Urinary bladder (tissue), 4 donors: ENCODE measurements around the gene NR4A2. TPM values are rescaled to one million over a fixed set of nuclear protein-coding genes. Genes with fewer than 3 reads are reported as not detected.
A peak's percentile ranks its signal among the peaks of the same experiment; 100 is the strongest.

Experiments used
- DNase-seq: peaks from one replicate; pipeline ENCODE4 v3.0.0-alpha.2; 2015; ENCODE audit errors: extremely low spot score
- H3K27ac ChIP-seq: one replicate; pipeline ENCODE4 v1.5.1; 2013; ENCODE audit warnings: low read depth, mild to moderate bottlenecking, moderate library complexity
- H3K36me3 ChIP-seq: one replicate; pipeline ENCODE4 v1.6.1; 2013; ENCODE audit warnings: mild to moderate bottlenecking, moderate library complexity; ENCODE audit not compliant: insufficient read depth
- H3K4me1 ChIP-seq: one replicate; pipeline ENCODE4 v1.6.1; 2013; ENCODE audit warnings: mild to moderate bottlenecking, moderate library complexity; ENCODE audit not compliant: insufficient read depth
- H3K4me3 ChIP-seq: one replicate; pipeline ENCODE4 v1.5.1; 2013; ENCODE audit warnings: low read depth, low read length
- WGBS: extraction: QIAGEN DNeasy Blood & Tissue Kit; methylation state at CpG from one replicate; pipeline ENCODE4 v1.1.7; 2013; 5-methylcytosine and 5-hydroxymethylcytosine counted together
- polyA plus RNA-seq: library from polyadenylated mRNA; stranded (reverse); fragments of 200-250 nt; gene quantifications from one replicate; pipeline ENCODE4 v1.2.3, GENCODE V29; 2013
- total RNA-seq: library from RNA; depleted of rRNA; stranded (reverse); fragments of >200 nt; gene quantifications from one replicate; pipeline ENCODE4 v1.2.3, GENCODE V29; 2014
- donor health status: healthy with polysubstance abuse.
- donor health status: healthy.

NR4A2 gene
- total RNA-seq (2.9 TPM), polyA plus RNA-seq (11.1 TPM)

DNA sequence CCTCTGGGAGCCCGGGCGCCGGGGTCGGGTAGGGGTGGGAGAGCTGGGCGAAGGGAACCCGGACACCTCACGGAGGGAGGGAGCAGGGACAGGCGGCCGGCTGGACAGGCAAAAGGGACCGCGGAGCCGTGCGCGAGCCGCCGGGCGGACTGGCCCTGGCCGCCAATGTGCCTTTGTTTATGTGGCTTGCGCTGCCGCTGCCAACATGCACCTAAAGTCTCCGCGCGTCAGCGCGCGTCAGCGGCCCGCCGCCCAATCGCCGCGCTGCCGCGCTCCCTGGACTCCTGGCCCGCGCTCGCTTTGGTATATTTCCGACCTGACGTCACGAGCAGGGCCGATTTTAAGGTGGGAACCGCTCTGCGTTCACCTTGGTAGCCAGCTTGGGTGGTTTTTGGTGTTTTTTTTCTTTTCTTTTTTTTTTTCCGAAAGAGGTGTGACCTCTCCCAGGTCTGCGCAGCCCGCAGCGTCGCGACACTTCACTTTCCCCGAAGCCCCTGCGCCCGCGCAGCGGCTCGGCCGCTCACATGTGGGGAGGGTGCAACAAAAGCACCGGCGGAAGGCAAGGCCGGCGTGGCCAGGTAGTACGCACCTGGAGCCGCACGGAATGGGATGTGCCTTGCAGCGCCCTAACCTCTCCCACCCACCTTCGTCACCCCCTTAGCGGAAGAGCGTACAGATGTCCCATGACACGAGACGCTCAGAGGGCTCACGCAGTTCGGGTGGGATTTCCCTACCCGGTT is at the start of gene NR4A2:
TSS of gene NR4A2 (minus strand) at position 188 of the 740 bp plus-strand sequence. CDS start 2,535 bp downstream, outside the sequence.
- no peaks in the 10 kb centered on the region for H3K36me3 ChIP-seq

DNA sequence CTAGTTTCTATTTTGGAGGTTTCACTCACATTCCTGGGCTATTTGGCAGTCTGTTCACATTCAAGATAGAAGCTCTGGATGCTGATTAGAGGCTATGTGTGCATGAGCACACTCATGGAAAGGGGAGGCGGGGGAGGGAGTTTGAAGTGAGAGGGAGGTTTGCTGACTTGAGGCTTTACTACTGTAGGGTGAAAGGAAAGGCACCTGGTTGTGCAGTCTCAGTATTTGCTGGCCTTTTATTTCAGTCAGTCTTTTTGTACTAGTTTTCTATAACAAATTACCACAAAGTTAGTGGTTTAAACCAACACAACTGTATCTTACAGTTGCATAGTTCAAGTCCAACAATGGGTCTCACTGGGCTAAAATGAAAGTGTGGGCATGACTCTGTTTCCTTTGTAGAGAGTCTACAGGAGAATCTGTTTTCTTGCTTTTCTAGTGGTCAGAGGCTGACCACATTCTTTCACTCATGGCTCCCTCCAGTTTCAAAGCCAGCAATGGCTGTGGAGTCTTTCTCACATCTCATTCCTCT is 47.7 kb upstream of the NR4A2 start:
- Histone ChIP-seq H3K4me1 (no peaks in the 10 kb centered on the region), H3K27ac (no peak overlapping the region), H3K36me3 (no peaks in the 10 kb centered on the region), H3K4me3 (no peak overlapping the region)
- no peak for DNase-seq
- WGBS = 66% methylated on average over 1 of the region's 1 CpG

More for the DNA sequence above, at the start of gene NR4A2:
- under 1% methylated on average over 72 of the region's 72 CpGs for WGBS
- H3K4me1 ChIP-seq = no peaks in the 10 kb centered on the region
- peak within 1 kb of the TSS; percentile 68 for H3K4me3 ChIP-seq
- H3K27ac ChIP-seq = peak within 1 kb of the TSS; percentile 99
- DNase-seq = no peak

DNA sequence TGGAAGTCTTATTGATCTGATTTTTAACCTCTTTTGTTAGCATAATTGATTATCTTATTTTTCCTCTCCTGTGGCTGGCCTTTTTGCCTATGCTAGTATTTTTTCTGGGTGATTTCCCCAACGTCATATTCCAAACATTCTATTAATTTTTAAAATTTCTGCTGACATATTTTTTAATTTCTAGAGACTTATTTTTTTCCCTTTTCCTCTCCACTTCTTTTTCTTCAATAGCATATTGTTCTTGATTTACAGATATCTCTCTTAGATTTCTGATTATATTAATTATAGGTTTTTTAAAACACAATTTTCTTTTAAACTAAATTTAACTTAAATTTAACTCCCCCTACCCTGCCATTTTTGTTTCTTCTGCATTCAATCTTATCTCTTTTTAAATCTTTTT is 47.2 kb upstream of the NR4A2 start:
- no peaks in the 10 kb centered on the region for H3K36me3 ChIP-seq
- H3K4me1 ChIP-seq = no peaks in the 10 kb centered on the region
- no peak overlapping the region for H3K4me3 ChIP-seq
- no peak overlapping the region for H3K27ac ChIP-seq
- no peak for DNase-seq
- WGBS = 74% methylated on average over 1 of the region's 1 CpG

DNA sequence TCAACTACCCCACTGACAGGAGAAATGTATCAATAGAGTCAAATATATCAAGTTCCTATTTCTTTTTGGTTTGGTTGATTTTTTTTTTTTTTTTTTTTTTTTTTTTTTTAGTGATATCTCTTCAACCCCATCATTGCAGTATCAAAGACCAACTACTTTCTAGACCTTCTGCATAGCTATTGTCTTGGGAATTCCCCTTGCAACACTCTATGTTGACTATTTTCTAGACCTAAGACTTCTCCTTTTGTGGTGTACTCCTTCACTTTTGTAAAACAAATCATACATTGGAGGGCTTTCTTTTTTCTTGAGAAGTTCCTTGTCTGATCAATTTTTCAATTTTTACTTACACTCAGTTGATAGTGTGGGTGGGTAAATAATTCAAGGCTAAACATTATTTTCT is 46.5 kb upstream of the NR4A2 start:
- H3K4me1 ChIP-seq = no peaks in the 10 kb centered on the region
- no peak overlapping the region for H3K27ac ChIP-seq
- no peaks in the 10 kb centered on the region for H3K36me3 ChIP-seq
- H3K4me3 ChIP-seq = no peak overlapping the region
- no peak for DNase-seq

DNA sequence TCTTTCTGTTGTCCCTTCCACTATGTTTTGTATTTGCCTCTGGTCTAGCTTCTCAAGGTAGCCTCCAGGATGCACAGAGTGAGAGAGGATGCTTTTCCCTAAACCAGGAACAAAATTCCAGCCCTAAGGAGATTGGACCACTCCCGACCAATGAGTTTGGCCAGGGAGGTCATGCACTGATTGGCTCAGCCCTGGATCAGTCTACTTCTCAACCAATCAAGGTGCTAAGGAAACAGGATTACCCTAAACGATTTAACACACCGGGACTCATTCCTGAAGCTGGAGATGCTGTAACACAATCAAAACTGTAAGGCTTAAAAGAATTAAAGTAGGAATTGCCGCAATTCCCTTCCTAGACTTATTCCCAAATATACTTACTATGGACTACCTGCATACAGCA is 34.2 kb upstream of the NR4A2 start:
- H3K27ac ChIP-seq = no peak overlapping the region
- H3K4me3 ChIP-seq = no peak overlapping the region
- H3K36me3 ChIP-seq = no peaks in the 10 kb centered on the region
- no peaks in the 10 kb centered on the region for H3K4me1 ChIP-seq
- DNase-seq = no peak
- 85% methylated on average over 4 of the region's 4 CpGs for WGBS

DNA sequence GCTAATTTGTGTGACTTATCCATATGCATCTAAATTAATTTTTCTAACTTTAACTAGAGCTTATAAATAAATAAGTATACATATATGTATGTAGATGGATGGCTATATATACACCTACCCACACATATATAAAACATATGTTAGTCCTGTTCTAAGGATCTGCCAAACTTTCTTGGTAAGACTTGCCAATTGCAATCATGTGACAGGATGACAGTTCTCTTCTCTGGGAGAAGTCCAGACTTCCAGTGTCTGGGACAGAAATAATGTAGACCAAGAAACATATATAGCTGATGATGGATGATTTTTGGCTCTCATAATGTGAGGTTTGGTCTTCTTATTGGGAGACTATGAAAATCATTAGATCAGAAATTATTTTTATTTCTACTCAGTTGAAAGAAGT is 30.6 kb upstream of the NR4A2 start:
- Histone ChIP-seq H3K4me1 (no peaks in the 10 kb centered on the region), H3K4me3 (no peak overlapping the region), H3K27ac (no peak overlapping the region), H3K36me3 (no peaks in the 10 kb centered on the region)
- no peak for DNase-seq

DNA sequence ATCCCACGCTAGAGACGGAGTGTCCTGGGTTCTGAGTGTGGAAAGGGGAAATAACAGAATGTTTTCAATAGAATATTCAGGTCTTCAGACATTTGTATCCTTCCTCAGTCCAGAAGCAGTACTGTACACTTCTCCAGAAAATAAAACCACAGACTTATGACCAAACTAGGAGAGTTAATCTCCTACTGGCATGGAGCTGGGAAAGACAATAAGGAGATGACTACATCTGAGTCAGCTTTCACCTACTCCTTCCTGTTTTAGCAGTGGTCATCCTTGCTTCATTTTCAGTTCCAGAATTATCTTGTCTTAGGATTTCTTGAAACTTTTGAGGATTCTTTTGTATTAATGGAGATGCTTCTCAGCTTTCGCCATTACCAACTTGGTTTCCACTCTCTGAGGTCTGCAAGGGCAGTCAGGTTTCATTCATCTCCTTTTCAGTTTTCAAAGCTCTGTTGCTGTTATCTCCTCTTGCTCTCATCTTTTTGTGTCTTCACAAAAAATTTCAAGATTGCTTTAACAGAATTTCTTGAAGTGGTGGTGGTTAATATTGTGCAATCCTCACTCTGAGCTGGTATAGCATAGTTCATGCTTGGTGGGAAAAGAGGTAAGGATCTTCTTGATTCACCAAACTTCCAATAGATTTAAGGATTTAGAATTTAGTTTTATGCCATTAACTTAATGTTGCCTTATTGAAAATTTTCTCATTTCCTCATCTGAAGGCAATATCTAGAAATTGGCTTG is 23.7 kb upstream of the NR4A2 start:
- WGBS = 94% methylated on average over 3 of the region's 3 CpGs
- Histone ChIP-seq H3K4me3 (no peak overlapping the region), H3K27ac (no peak overlapping the region), H3K36me3 (no peaks in the 10 kb centered on the region), H3K4me1 (no peaks in the 10 kb centered on the region)
- DNase-seq = no peak

DNA sequence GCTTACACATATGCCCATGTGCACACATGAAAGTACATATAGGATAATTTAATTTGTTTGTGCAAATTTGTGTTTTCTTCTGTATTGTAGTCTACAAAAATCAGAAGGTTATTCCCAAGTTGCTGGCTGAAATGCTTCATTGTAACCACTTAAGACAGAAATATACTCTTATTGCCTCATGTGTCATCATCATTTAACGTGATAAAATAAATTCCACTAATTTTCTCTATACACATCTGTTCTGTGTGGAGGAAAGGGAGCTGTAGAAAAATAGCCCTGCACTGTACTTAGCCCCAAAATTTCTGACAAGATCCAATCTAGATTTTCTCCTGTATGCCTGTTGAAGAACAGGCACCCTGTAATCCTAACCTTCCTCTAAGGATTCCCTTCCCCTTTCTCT is 20.4 kb upstream of the NR4A2 start:
- Histone ChIP-seq H3K36me3 (no peaks in the 10 kb centered on the region), H3K27ac (no peak overlapping the region), H3K4me3 (no peak overlapping the region), H3K4me1 (no peaks in the 10 kb centered on the region)
- DNase-seq = no peak
- 77% methylated on average over 1 of the region's 1 CpG for WGBS

DNA sequence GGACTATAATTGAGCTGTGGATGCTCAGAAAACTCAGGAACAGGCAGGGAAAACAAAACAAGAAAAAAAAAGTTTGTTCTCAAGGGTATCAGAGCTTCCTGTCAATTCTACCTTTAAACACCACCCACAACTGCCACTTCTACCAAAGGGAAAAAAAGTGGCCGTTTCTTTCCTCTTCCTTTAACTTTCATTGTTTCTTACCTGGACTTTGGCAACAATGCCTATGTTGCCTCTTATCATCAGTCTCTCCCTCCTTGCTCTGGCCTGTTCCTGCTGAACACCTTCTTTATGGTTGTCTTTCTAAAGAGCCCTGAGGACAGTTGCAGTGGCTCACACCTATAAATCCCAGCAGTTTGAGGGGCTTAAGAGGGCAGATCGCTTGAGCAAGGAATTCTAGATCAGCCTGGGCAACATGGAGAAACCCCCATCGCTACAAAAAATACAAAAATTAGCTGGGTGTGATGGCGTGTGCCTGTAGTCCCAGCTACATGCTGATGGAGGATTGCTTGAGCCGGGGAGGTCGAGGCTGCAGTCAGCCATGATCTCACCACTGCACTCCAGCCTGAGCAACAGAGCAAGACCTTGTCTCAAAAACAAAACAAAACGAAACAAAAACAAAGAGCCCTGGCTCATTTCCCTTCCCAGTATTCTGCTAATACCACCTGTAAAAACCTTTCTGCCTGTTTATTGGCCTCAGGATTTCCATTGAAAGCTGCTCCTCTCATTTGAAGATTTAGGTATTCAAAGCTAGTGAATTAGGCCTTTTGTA is 18.0 kb upstream of the NR4A2 start:
- no peak overlapping the region for H3K4me3 ChIP-seq
- no peak overlapping the region for H3K27ac ChIP-seq
- WGBS = 75% methylated on average over 7 of the region's 7 CpGs
- DNase-seq = no peak
- no peaks in the 10 kb centered on the region for H3K4me1 ChIP-seq
- H3K36me3 ChIP-seq = no peaks in the 10 kb centered on the region

DNA sequence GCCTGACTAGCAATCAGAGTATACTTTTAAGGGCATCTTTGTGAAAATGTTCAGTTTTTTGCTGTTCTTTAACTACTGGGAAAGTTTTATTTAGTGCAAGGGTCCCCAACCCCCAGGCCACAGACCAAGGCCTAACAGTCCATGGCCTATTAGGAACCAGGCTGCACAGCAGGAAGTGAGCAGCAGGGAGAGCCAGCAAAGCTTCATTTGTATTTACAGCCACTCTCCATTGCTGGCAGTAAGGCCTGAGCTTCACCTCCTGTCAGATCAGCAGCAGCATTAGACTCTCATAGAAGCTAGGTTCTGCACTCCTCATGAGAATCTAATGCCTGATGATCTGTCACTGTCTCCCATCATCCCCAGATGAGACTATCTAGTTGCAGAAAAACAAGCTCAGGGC is 17.1 kb upstream of the NR4A2 start:
- no peak overlapping the region for H3K4me3 ChIP-seq
- no peaks in the 10 kb centered on the region for H3K36me3 ChIP-seq
- no peaks in the 10 kb centered on the region for H3K4me1 ChIP-seq
- no peak overlapping the region for H3K27ac ChIP-seq
- no peak for DNase-seq

DNA sequence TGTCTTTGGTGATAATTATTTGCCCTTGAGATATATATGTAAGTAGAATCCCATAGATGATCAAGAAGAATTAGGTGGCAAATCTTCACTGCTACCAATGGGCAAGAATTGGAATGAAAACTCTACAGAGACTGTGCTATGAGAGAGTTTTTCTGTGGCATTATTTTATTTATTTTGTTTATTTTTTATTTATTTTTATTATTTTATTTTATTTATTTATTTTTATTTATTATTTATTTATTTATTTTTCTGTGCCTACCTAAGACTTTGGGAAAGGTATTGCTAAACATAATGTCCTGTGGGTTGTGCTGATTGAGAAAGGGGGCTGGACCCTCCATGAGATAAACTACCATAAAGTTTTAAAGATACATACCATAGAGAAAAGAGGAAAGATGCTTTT is 16.6 kb upstream of the NR4A2 start:
- H3K4me1 ChIP-seq = no peaks in the 10 kb centered on the region
- no peak for DNase-seq
- no peaks in the 10 kb centered on the region for H3K36me3 ChIP-seq
- no peak overlapping the region for H3K4me3 ChIP-seq
- H3K27ac ChIP-seq = no peak overlapping the region

DNA sequence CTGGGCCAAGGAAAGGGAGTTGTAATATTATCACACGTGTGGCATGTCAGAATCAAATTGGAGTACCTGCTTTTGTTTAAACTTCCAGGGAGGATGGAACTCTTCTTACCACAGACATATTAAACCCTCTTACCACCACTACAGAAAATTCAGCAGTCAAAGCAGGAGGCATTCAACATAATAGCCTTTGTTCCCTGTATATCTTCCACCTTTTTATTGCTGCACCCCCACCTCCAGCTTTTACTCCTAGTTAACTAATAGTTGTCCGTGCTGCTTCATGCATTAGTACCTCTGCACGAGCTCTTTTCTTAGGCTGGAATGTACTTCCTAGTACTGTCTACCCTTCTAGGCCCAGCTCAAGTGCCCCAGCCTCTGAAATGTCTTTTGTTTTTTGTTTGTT is 14.9 kb upstream of the NR4A2 start:
- no peak overlapping the region for H3K27ac ChIP-seq
- WGBS = 68% methylated on average over 3 of the region's 3 CpGs
- DNase-seq = no peak
- H3K4me3 ChIP-seq = no peak overlapping the region
- no peaks in the 10 kb centered on the region for H3K4me1 ChIP-seq
- no peaks in the 10 kb centered on the region for H3K36me3 ChIP-seq

DNA sequence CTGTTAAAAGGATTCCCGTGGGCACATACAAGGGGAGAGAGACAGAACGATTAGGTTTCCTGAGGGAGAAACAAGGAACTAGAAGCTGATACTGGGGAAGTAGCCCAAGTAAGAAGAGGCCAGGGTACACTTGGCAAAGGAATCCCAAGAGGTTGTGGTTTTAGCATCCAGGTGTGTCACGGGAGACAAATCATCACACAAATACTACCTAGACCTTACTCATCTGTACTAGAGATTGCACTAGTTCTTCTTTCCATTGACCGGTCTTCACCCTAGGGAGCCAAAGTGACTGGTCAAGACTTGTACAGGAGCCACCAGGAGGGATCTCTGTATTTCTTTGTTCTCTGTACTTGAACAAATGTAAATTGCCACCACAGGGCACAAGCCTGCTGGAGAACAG is 14.2 kb upstream of the NR4A2 start:
- DNase-seq = no peak
- H3K4me3 ChIP-seq = no peak overlapping the region
- no peaks in the 10 kb centered on the region for H3K36me3 ChIP-seq
- 65% methylated on average over 4 of the region's 4 CpGs for WGBS
- no peaks in the 10 kb centered on the region for H3K4me1 ChIP-seq
- no peak overlapping the region for H3K27ac ChIP-seq

DNA sequence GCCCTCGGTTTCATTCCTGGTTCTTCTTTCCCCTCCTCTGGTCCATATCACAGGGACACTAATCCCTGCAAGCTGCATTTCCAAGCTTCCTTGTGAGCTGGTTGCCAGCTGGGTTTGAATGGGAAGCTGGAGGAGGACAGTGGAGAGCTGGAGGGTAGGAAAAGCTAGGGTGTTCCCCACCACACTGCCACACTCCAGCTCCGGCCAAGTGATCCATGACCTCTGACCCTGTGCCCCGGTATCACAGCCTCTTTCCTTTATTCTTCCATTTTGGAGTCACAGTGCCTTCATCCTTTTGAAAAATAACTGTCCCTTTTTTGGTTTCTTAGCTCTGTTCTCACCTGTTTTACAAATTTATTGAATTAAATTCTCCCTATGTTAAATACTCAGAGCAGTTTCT is 13.1 kb upstream of the NR4A2 start:
- DNase-seq = no peak
- no peaks in the 10 kb centered on the region for H3K4me1 ChIP-seq
- H3K4me3 ChIP-seq = no peak overlapping the region
- 79% methylated on average over 3 of the region's 3 CpGs for WGBS
- no peaks in the 10 kb centered on the region for H3K36me3 ChIP-seq
- no peak overlapping the region for H3K27ac ChIP-seq
